ENCODE data around the gene GAGE1.

The GAGE1 gene

GRCh38 chrX:49610718-49611310 lies 12.0 kb downstream of the GAGE1 start:
- H3K27me3 ChIP-seq (ENCODE audit: insufficient read depth, insufficient read length), result no peaks in the 10 kb centered on the region
- no peaks in the 10 kb centered on the region for H3K4me1 ChIP-seq (ENCODE audit: insufficient read depth, insufficient read length)
- TF ChIP-seq ZNF274 (IDR thresholded peaks at IDR 0.05; ENCODE audit: low read depth, low read length) (no peak), YY1 (IDR thresholded peaks at IDR 0.05; ENCODE audit: insufficient read depth, insufficient read length) (no peak), SUZ12 (IDR thresholded peaks at IDR 0.05; ENCODE audit: extremely low read depth, insufficient read depth, insufficient read length) (no peak)
- no peak for DNase-seq (ENCODE audit: low read depth, low spot score)
- no peaks in the 10 kb centered on the region for H3K36me3 ChIP-seq (ENCODE audit: insufficient read depth, insufficient read length, low read length)
- H3K9me3 ChIP-seq (ENCODE audit: insufficient read depth, low read length), result peaks cover 8% of the 10 kb centered on the region; the same call in 1 of the 2 replicates
- no peak overlapping the region for H3K4me3 ChIP-seq (ENCODE audit: insufficient read length, low read depth)
- no peak overlapping the region for H3K9ac ChIP-seq (ENCODE audit: insufficient read length, low read depth)

DNA sequence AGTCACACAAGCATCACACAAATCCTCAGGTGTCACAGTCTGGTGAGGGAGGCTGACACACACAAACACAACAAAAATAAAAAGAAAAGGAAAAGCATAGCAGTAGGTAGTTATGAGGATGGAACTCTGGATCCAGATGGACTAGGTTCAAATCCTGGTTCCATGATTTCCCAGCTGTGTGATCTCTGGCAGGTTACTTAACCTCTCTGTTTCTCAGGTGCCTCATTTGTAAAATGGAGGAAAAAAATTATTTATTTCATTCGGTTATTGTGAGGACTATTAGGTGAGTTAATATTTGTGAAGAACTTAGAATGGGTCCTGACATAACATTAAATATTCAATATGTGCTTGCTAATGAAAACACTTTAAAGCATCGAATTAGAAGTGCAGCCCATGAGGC lies 19.8 kb downstream of the GAGE1 start:
- TF ChIP-seq SUZ12 (IDR thresholded peaks at IDR 0.05; ENCODE audit: extremely low read depth, insufficient read depth, insufficient read length) (no peak), YY1 (IDR thresholded peaks at IDR 0.05; ENCODE audit: insufficient read depth, insufficient read length) (no peak), ZNF274 (IDR thresholded peaks at IDR 0.05; ENCODE audit: low read depth, low read length) (no peak)
- H3K9ac ChIP-seq (ENCODE audit: insufficient read length, low read depth), result no peak overlapping the region
- H3K27me3 ChIP-seq (ENCODE audit: insufficient read depth, insufficient read length), result no peaks in the 10 kb centered on the region
- H3K4me3 ChIP-seq (ENCODE audit: insufficient read length, low read depth), result no peak overlapping the region
- no peaks in the 10 kb centered on the region for H3K36me3 ChIP-seq (ENCODE audit: insufficient read depth, insufficient read length, low read length)
- no peak for DNase-seq (ENCODE audit: low read depth, low spot score)
- no peaks in the 10 kb centered on the region for H3K9me3 ChIP-seq (ENCODE audit: insufficient read depth, low read length)
- no peaks in the 10 kb centered on the region for H3K4me1 ChIP-seq (ENCODE audit: insufficient read depth, insufficient read length)

DNA sequence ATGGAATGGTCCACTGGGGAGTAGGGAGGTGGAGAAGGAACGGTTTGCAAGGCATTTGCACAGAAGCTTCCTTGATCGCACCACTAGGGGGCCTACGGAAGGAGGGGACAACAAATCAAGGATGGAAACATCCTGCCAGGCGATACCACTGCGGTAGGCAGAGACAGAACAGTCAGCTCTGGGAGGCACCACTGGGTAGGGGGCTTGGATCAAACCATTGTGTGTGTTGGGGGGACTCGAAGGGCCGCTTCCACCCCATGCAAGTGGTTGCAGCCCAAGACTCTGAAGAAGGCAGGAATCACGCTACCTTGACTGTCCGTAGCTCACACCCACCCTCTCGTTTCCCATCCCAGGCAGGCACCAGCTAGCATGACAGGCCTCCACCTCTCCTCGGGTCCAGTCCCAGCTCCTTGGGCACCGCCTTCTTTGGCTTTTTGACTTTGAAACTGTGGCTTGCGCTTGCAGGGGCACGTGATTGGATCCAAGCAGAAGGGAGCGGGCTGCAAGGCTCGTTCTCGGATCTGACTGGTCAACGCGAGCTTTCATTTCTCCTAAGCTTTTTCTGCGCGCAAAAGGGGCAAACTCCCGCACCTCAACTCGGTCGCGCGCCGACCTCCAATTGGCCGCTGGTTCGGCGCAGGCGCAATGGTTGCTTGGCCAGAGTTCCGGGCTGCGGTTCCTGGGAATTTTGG lies 28.4 kb downstream of the GAGE1 start:
- TF ChIP-seq YY1 (IDR thresholded peaks at IDR 0.05; ENCODE audit: insufficient read depth, insufficient read length), result no peak
- TF ChIP-seq ZNF274 (IDR thresholded peaks at IDR 0.05; ENCODE audit: low read depth, low read length), result no peak
- no peak for TF ChIP-seq SUZ12 (IDR thresholded peaks at IDR 0.05; ENCODE audit: extremely low read depth, insufficient read depth, insufficient read length)
- no peaks in the 10 kb centered on the region for H3K4me1 ChIP-seq (ENCODE audit: insufficient read depth, insufficient read length)
- H3K4me3 ChIP-seq (ENCODE audit: insufficient read length, low read depth), result no peak overlapping the region
- H3K9ac ChIP-seq (ENCODE audit: insufficient read length, low read depth), result no peak overlapping the region
- no peaks in the 10 kb centered on the region for H3K36me3 ChIP-seq (ENCODE audit: insufficient read depth, insufficient read length, low read length)
- H3K9me3 ChIP-seq (ENCODE audit: insufficient read depth, low read length), result peaks cover 19% of the 10 kb centered on the region; the same call in 1 of the 2 replicates
- DNase-seq (ENCODE audit: low read depth, low spot score), result peak; percentile 33
- H3K27me3 ChIP-seq (ENCODE audit: insufficient read depth, insufficient read length), result no peaks in the 10 kb centered on the region

DNA sequence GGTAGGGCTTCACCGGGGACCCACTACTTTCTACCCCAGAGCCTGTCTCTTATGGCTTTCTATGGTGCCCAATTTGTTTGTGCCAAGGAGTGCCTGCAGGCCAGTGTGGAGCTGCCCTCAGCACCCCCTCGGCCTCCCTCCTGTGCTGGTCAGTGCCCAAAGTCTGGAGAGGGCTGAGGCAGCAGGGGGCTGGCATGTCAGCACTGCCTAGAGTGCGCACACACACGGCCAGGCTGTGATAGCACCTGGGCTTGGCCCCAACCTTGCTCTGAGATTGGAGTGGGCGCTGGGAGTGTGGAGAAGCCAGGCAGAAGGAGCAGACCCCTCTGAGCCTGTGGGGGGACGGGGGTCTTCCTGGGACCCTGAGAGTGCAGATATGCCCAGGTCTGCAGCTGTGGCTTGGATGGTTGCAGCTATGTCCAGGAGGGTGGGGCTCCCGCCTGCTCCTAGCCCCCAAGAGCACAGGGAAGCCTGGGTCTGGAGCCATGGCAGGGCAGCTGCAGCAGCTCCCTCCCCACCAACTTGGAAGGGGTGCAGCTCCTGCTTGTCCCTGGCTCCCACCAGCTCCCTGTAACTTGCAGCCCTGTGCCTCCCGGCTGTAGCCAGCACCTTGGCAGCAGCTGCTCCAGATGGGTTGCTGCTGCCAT lies 46.3 kb downstream of the GAGE1 start:
- no peak for TF ChIP-seq ZNF274 (IDR thresholded peaks at IDR 0.05; ENCODE audit: low read depth, low read length)
- no peak for TF ChIP-seq YY1 (IDR thresholded peaks at IDR 0.05; ENCODE audit: insufficient read depth, insufficient read length)
- no peak for TF ChIP-seq SUZ12 (IDR thresholded peaks at IDR 0.05; ENCODE audit: extremely low read depth, insufficient read depth, insufficient read length)
- no peaks in the 10 kb centered on the region for H3K4me1 ChIP-seq (ENCODE audit: insufficient read depth, insufficient read length)
- H3K9me3 ChIP-seq (ENCODE audit: insufficient read depth, low read length), result no peaks in the 10 kb centered on the region
- no peak overlapping the region for H3K4me3 ChIP-seq (ENCODE audit: insufficient read length, low read depth)
- H3K9ac ChIP-seq (ENCODE audit: insufficient read length, low read depth), result no peak overlapping the region
- DNase-seq (ENCODE audit: low read depth, low spot score), result no peak
- H3K27me3 ChIP-seq (ENCODE audit: insufficient read depth, insufficient read length), result no peaks in the 10 kb centered on the region
- H3K36me3 ChIP-seq (ENCODE audit: insufficient read depth, insufficient read length, low read length), result no peaks in the 10 kb centered on the region

GRCh38 chrX:49656533-49656932 lies 57.7 kb downstream of the GAGE1 start:
- DNase-seq (ENCODE audit: low read depth, low spot score), result no peak
- Histone ChIP-seq H3K4me1 (ENCODE audit: insufficient read depth, insufficient read length) (no peaks in the 10 kb centered on the region), H3K27me3 (ENCODE audit: insufficient read depth, insufficient read length) (no peaks in the 10 kb centered on the region), H3K9me3 (ENCODE audit: insufficient read depth, low read length) (no peaks in the 10 kb centered on the region), H3K4me3 (ENCODE audit: insufficient read length, low read depth) (no peak overlapping the region), H3K36me3 (ENCODE audit: insufficient read depth, insufficient read length, low read length) (no peaks in the 10 kb centered on the region), H3K9ac (ENCODE audit: insufficient read length, low read depth) (no peak overlapping the region)
- TF ChIP-seq YY1 (IDR thresholded peaks at IDR 0.05; ENCODE audit: insufficient read depth, insufficient read length), result no peak
- TF ChIP-seq ZNF274 (IDR thresholded peaks at IDR 0.05; ENCODE audit: low read depth, low read length), result no peak
- TF ChIP-seq SUZ12 (IDR thresholded peaks at IDR 0.05; ENCODE audit: extremely low read depth, insufficient read depth, insufficient read length), result no peak

All from NT2/D1 (cell line).